HepG2 (cell line): ENCODE data around the gene LZTS2. TPM values are rescaled to one million over a fixed set of nuclear protein-coding genes. Genes with fewer than 3 reads are reported as not detected.

Source experiments
- ATAC-seq: fragments of 200-7000 bp; cut with Tn5 transposase; 3 replicates; pipeline ENCODE4 v1.9.1; 2020; ENCODE audit warnings: mild to moderate bottlenecking, moderate library complexity
- BruUV-seq: library from RNA; stranded (reverse); fragments of 400-500 nt; replicated peaks from 2 replicates; lab custom pipeline; 2021; lab: Mats Ljungman, UMichigan
- CTCF ChIA-PET: fragments of 300-600 bp; formaldehyde crosslinking; extraction: SDS; loops from one replicate; lab custom pipeline; 2021; ENCODE audit warnings: low total read pairs, inconsistent platforms, low intra/inter-chr PET ratio; lab: Yijun Ruan, JAX
- POLR2A ChIA-PET: fragments of 350-600 bp; sonication (Branson Sonifier 250); formaldehyde crosslinking; loops from one replicate; lab custom pipeline; 2020; ENCODE audit warnings: antibody characterized with exemption, inconsistent platforms; lab: Yijun Ruan, JAX
- DNase-seq: peaks from one replicate; pipeline ENCODE4 v3.0.0-alpha.2; 2015; ENCODE audit warnings: low spot score
- FAIRE-seq: peaks from 3 replicates; lab custom pipeline; 2011; peaks lifted over from hg19 to GRCh38; lab: Jason Lieb, UNC
- H2AFZ ChIP-seq: one replicate; pipeline ENCODE4 v1.6.1; 2011; ENCODE audit warnings: low read length, inconsistent platforms
- H3K27ac ChIP-seq: fragments of 300-600 bp; 3 replicates; pipeline ENCODE4 v1.8.0; 2011; ENCODE audit warnings: mixed run types, mild to moderate bottlenecking, mixed read lengths, low read length, inconsistent platforms; ENCODE audit not compliant: insufficient read depth; ENCODE audit errors: extremely low read length
- H3K27me3 ChIP-seq, 2 experiments: fragments of 200-600 bp in 1 of 2; 2 replicates in 1 of 2; 3 replicates in 1 of 2; pipeline versions ENCODE4 v1.6.0 to v1.8.0; 2011; ENCODE audit warnings: low read length in 2 of 2, mild to moderate bottlenecking in 2 of 2, moderate library complexity in 2 of 2, inconsistent platforms in 1 of 2; ENCODE audit not compliant: insufficient read depth in 2 of 2, control insufficient read depth in 1 of 2
- H3K36me3 ChIP-seq, 2 experiments: fragments of 200-600 bp in 1 of 2; replicated peaks in 1 of 2; 2 replicates in 1 of 2; 3 replicates in 1 of 2; pipeline versions ENCODE4 v1.5.1 to v1.8.0; 2011; ENCODE audit warnings: low read length in 2 of 2, inconsistent platforms in 1 of 2; ENCODE audit not compliant: insufficient read depth in 2 of 2, control insufficient read depth in 1 of 2
- H3K4me1 ChIP-seq: 2 replicates; pipeline ENCODE4 v1.5.1; 2012; ENCODE audit warnings: low read length, inconsistent platforms; ENCODE audit not compliant: insufficient read depth
- H3K4me2 ChIP-seq: 2 replicates; pipeline ENCODE4 v1.6.0; 2011; ENCODE audit warnings: low read depth, low read length, inconsistent platforms
- H3K4me3 ChIP-seq, 3 experiments: fragments of 200-600 bp in 1 of 3; sonication (generic), shearing (Covaris generic) in 1 of 3; replicated peaks in 1 of 3; 2 replicates each; pipeline ENCODE4 v1.5.1; 2011 to 2016; ENCODE audit warnings: low read length in 3 of 3, inconsistent platforms in 2 of 3, low read depth in 2 of 3, mild to moderate bottlenecking in 2 of 3, control low read depth in 1 of 3, mixed read lengths in 1 of 3; ENCODE audit not compliant: insufficient read depth in 1 of 3
- H3K79me2 ChIP-seq: one replicate; pipeline ENCODE4 v1.6.1; 2011; ENCODE audit warnings: low read length, inconsistent platforms; ENCODE audit not compliant: insufficient read depth
- H3K9ac ChIP-seq: 2 replicates; pipeline ENCODE4 v1.6.0; 2011; ENCODE audit warnings: mild to moderate bottlenecking, low read depth, low read length, inconsistent platforms; ENCODE audit not compliant: insufficient read depth
- H3K9me3 ChIP-seq: 2 replicates; pipeline ENCODE4 v1.5.1; 2012; ENCODE audit warnings: mild to moderate bottlenecking, low read length
- H4K20me1 ChIP-seq: 2 replicates; pipeline ENCODE4 v1.6.0; 2011; ENCODE audit warnings: inconsistent platforms, mild to moderate bottlenecking, low read length, moderate library complexity; ENCODE audit not compliant: insufficient read depth
- AHR ChIP-seq: IDR thresholded peaks from 2 replicates; pipeline ENCODE4 v1.6.1; 2018; ENCODE audit warnings: missing genetic modification reagents, missing compliant biosample characterization
- DZIP1 ChIP-seq: sonication (generic); formaldehyde crosslinking; IDR thresholded peaks from 2 replicates; pipeline ENCODE4 v1.5.0; 2020; ENCODE audit warnings: mild to moderate bottlenecking, missing genetic modification reagents
- ETV5 ChIP-seq: IDR thresholded peaks from 2 replicates; pipeline ENCODE4 v1.6.1; 2018; ENCODE audit warnings: missing biosample characterization, missing genetic modification reagents, inconsistent platforms, borderline replicate concordance
- MEF2D ChIP-seq: sonication (generic); formaldehyde crosslinking; IDR thresholded peaks from 2 replicates; pipeline ENCODE4 v1.5.1; 2020; ENCODE audit warnings: mild to moderate bottlenecking, missing genetic modification reagents
- MEIS1 ChIP-seq: sonication (generic); formaldehyde crosslinking; IDR thresholded peaks from 2 replicates; pipeline ENCODE4 v1.9.0; 2021; ENCODE audit warnings: mild to moderate bottlenecking, missing genetic modification reagents, moderate library complexity, borderline replicate concordance
- NKX3-1 ChIP-seq: sonication (generic); formaldehyde crosslinking; IDR thresholded peaks from 2 replicates; pipeline ENCODE4 v1.5.0; 2020; ENCODE audit warnings: missing genetic modification reagents
- POLR2AphosphoS2 ChIP-seq: IDR thresholded peaks from 2 replicates; pipeline ENCODE4 v1.6.1; 2011; ENCODE audit warnings: low read depth, low read length, improper control_type of control experiment
- RBM22 ChIP-seq: fragments of 200-400 bp; formaldehyde crosslinking; optimal IDR thresholded peaks from 2 replicates; pipeline ENCODE3; 2017; ENCODE audit warnings: mild to moderate bottlenecking, low read length, moderate library complexity
- RNF2 ChIP-seq: fragments of 450-650 bp; conservative IDR thresholded peaks from 2 replicates; pipeline ENCODE4 v1.6.1; 2016; ENCODE audit warnings: low read depth
- ZFP36 ChIP-seq: fragments of 150-350 bp; IDR thresholded peaks from 2 replicates; pipeline ENCODE4 v1.6.1; 2018; ENCODE audit warnings: borderline replicate concordance, low read length, low read depth; ENCODE audit not compliant: partially characterized antibody
- ZNF280B ChIP-seq: sonication (generic); formaldehyde crosslinking; IDR thresholded peaks from 2 replicates; pipeline ENCODE4 v1.5.0; 2020; ENCODE audit warnings: missing genetic modification reagents, mild to moderate bottlenecking, borderline replicate concordance
- ZNF281 ChIP-seq: sonication (generic); formaldehyde crosslinking; IDR thresholded peaks from 2 replicates; pipeline ENCODE4 v1.4.0; 2020; ENCODE audit warnings: missing genetic modification reagents, borderline replicate concordance
- ZNF350 ChIP-seq: sonication (generic); formaldehyde crosslinking; IDR thresholded peaks from 2 replicates; pipeline ENCODE4 v1.4.0; 2020; ENCODE audit warnings: mild to moderate bottlenecking, low read depth, missing genetic modification reagents, borderline replicate concordance
- ZNF468 ChIP-seq: sonication (generic); formaldehyde crosslinking; IDR thresholded peaks from 2 replicates; pipeline ENCODE4 v1.8.0; 2022; ENCODE audit warnings: mild to moderate bottlenecking, moderate library complexity, missing genetic modification reagents
- ZNF576 ChIP-seq: sonication (generic); formaldehyde crosslinking; IDR thresholded peaks from 2 replicates; pipeline ENCODE4 v1.4.0; 2020; ENCODE audit warnings: mild to moderate bottlenecking, missing genetic modification reagents
- ZNF589 ChIP-seq: sonication (generic); formaldehyde crosslinking; conservative IDR thresholded peaks from 2 replicates; pipeline ENCODE4 v1.8.0; 2022; ENCODE audit warnings: mild to moderate bottlenecking, moderate library complexity, missing genetic modification reagents
- ZNF780A ChIP-seq: sonication (generic); formaldehyde crosslinking; IDR thresholded peaks from 2 replicates; pipeline ENCODE4 v1.8.0; 2022; ENCODE audit warnings: mild to moderate bottlenecking, missing genetic modification reagents, moderate library complexity
- WGBS: methylation state at CpG from one replicate; pipeline ENCODE4 v1.1.6; 2017; ENCODE audit warnings: low lambda C conversion rate; 5-methylcytosine and 5-hydroxymethylcytosine counted together
- in situ Hi-C: cut with HindIII; loops from 2 replicates; pipeline ENCODE4 v1.10.0; 2017; ENCODE audit warnings: low pct_unique_long_range_greater_than_20kb; ENCODE audit not compliant: extremely low pct_ligation_motif_present
- intact Hi-C: fragments of 100-400 bp; cut with micrococcal nuclease; formaldehyde crosslinking; loops from one replicate; pipeline ENCODE4 v1.10.0; 2022; ENCODE audit not compliant: unreplicated experiment
- polyA plus RNA-seq, 8 experiments: library from polyadenylated mRNA; depleted of rRNA in 3 of 8; stranded (reverse) in 7 of 8; unstranded in 1 of 8; fragments of >200 nt; fragmentation: Illumina TruSeq in 4 of 8; extraction: Trizol in 4 of 8; gene quantifications; 2 replicates each; pipeline versions ENCODE4 v1.2.1 to v1.2.3, GENCODE V29; 2011 to 2016; ENCODE audit warnings: low read depth in 4 of 8, missing spikeins in 1 of 8, mixed read lengths in 1 of 8; ENCODE audit not compliant: insufficient read depth in 1 of 8
- total RNA-seq, 5 experiments: library from RNA; depleted of rRNA; stranded (reverse); fragments of >200 nt; fragmentation: Illumina TruSeq; extraction: Trizol; gene quantifications; 2 replicates each; pipeline ENCODE4 v1.2.3, GENCODE V29; 2016; ENCODE audit warnings: low read depth in 1 of 5

LZTS2 gene
- total and polyA plus RNA-seq, 2 of the 13 experiments (the other 11 are each of a cell fraction or from before 2014, with no cell fraction given), result 43.6 to 65.6 TPM

GRCh38 chr10:101016814-101017213, 17.2 kb downstream of the LZTS2 start:
- Histone ChIP-seq H2AFZ (no peak overlapping the region), H4K20me1 (no peaks in the 10 kb centered on the region), H3K36me3 (no peaks in the 10 kb centered on the region), H3K4me2 (no peak overlapping the region), H3K4me1 (peaks cover 54% of the 10 kb centered on the region), H3K4me3 (no peak overlapping the region), H3K79me2 (no peaks in the 10 kb centered on the region), H3K9ac (no peak overlapping the region), H3K27me3 (peaks cover 1 to 13% of the 10 kb centered on the region in 2 experiments; a peak in 2 of 5 replicates), H3K9me3 (no peaks in the 10 kb centered on the region), H3K27ac (no peak overlapping the region)
- ChIA-PET POLR2A (interaction anchor here (0.5 to 6.0 kb wide), 4 partner anchors 14 to 50 kb away, joined by 3 to 56 read pairs (median 12); partner anchors contain the start of genes LZTS2, PDZD7 and SFXN3), CTCF (no interaction called here)
- 29% methylated on average over 5 of the region's 5 CpGs for WGBS
- DNase-seq (no peak), FAIRE-seq (no peak), ATAC-seq (no peak)
- intact Hi-C loops, result no loop called here
- in situ Hi-C loops, result no loop called here
- BruUV-seq, result no TSS peak
- TF ChIP-seq RNF2, result no peak
- TF ChIP-seq ZNF576 (CRISPR knock-in tag), result no peak
- TF ChIP-seq POLR2AphosphoS2, result no peak
- no peak for TF ChIP-seq ZNF589 (CRISPR knock-in tag)
- TF ChIP-seq MEIS1, result no peak
- no peak for TF ChIP-seq ZNF468 (CRISPR knock-in tag)
- TF ChIP-seq MEF2D (CRISPR knock-in tag), result no peak
- TF ChIP-seq ZNF280B (CRISPR knock-in tag), result no peak
- no peak for TF ChIP-seq ZNF350
- TF ChIP-seq ETV5 (CRISPR knock-in tag), result no peak
- no peak for TF ChIP-seq ZNF780A (CRISPR knock-in tag)
- TF ChIP-seq ZFP36, result no peak
- no peak for TF ChIP-seq NKX3-1 (CRISPR knock-in tag)
- no peak for TF ChIP-seq AHR (CRISPR knock-in tag)
- TF ChIP-seq RBM22, result no peak
- no peak for TF ChIP-seq DZIP1 (CRISPR knock-in tag)
- TF ChIP-seq ZNF281 (CRISPR knock-in tag), result no peak
